ENCODE data around the gene PRR32. TPM values are rescaled to one million over a fixed set of nuclear protein-coding genes. Genes with fewer than 3 reads are reported as not detected.

The PRR32 gene
- polyA plus RNA-seq, 1 donor from 2014 or later: not detected

DNA sequence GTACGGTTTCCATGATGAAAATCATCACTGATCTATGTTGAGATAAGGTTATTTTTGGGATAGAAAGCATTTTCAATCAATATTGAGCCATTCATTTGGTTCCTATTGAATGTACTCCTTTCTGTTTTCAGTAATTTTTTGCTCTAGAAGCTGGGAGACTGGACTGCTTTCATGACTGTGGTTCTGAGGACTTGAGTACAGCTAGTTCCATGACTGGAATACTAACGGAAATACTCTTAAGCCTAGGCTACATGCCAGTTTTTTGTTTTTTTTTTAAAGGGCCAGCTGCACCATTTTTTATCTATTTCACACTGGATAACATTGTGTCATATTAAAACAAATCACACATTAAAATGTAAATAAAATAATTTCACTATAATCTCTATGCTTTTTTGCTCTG lies 16.7 kb downstream of the PRR32 start:
- Histone ChIP-seq H2AFZ (ENCODE audit: low read depth, low read length) (no peak overlapping the region), H3K79me2 (replicated peaks; ENCODE audit: insufficient read depth, low read length) (no peaks in the 10 kb centered on the region), H4K20me1 (ENCODE audit: insufficient read depth) (no peaks in the 10 kb centered on the region), H3K27me3 (ENCODE audit: insufficient read depth, low read depth, low read length) (no peaks in the 10 kb centered on the region), H3F3A (ENCODE audit: insufficient read depth, low read length, poor library complexity, severe bottlenecking) (no peaks in the 10 kb centered on the region), H3K27ac (ENCODE audit: low read length) (no peak overlapping the region), H3K4me2 (ENCODE audit: low read length) (no peak overlapping the region), H3K9me2 (ENCODE audit: insufficient read depth, low read length) (no peaks in the 10 kb centered on the region), H3K36me3 (ENCODE audit: insufficient read depth, low read length) (no peaks in the 10 kb centered on the region), H3K4me3 (ENCODE audit: low read length) (no peak overlapping the region), H3K9ac (ENCODE audit: low read length) (no peak overlapping the region), H3K9me3 (ENCODE audit: low read length) (no peaks in the 10 kb centered on the region)
- TF ChIP-seq RAD21 (conservative IDR thresholded peaks at IDR 0.05) (no peak), MXI1 (conservative IDR thresholded peaks at IDR 0.05; ENCODE audit: poor library complexity, severe bottlenecking) (no peak), POLR2AphosphoS5 (IDR thresholded peaks at IDR 0.05) (no peak), EP300 (conservative IDR thresholded peaks at IDR 0.05; ENCODE audit: poor library complexity, severe bottlenecking) (no peak), TAF1 (IDR thresholded peaks at IDR 0.05; ENCODE audit: low read depth) (no peak), SMC3 (conservative IDR thresholded peaks at IDR 0.05; ENCODE audit: poor library complexity) (no peak), EZH2 (IDR thresholded peaks at IDR 0.05; ENCODE audit: borderline replicate concordance, insufficient read depth, low read length, poor library complexity, severe bottlenecking) (no peak)
- TF ChIP-seq, protein P1, sequence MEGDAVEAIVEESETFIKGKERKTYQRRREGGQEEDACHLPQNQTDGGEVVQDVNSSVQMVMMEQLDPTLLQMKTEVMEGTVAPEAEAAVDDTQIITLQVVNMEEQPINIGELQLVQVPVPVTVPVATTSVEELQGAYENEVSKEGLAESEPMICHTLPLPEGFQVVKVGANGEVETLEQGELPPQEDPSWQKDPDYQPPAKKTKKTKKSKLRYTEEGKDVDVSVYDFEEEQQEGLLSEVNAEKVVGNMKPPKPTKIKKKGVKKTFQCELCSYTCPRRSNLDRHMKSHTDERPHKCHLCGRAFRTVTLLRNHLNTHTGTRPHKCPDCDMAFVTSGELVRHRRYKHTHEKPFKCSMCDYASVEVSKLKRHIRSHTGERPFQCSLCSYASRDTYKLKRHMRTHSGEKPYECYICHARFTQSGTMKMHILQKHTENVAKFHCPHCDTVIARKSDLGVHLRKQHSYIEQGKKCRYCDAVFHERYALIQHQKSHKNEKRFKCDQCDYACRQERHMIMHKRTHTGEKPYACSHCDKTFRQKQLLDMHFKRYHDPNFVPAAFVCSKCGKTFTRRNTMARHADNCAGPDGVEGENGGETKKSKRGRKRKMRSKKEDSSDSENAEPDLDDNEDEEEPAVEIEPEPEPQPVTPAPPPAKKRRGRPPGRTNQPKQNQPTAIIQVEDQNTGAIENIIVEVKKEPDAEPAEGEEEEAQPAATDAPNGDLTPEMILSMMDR (IDR thresholded peaks at IDR 0.05; ENCODE audit: poor library complexity, severe bottlenecking): no peak
- TF ChIP-seq, protein P2, sequence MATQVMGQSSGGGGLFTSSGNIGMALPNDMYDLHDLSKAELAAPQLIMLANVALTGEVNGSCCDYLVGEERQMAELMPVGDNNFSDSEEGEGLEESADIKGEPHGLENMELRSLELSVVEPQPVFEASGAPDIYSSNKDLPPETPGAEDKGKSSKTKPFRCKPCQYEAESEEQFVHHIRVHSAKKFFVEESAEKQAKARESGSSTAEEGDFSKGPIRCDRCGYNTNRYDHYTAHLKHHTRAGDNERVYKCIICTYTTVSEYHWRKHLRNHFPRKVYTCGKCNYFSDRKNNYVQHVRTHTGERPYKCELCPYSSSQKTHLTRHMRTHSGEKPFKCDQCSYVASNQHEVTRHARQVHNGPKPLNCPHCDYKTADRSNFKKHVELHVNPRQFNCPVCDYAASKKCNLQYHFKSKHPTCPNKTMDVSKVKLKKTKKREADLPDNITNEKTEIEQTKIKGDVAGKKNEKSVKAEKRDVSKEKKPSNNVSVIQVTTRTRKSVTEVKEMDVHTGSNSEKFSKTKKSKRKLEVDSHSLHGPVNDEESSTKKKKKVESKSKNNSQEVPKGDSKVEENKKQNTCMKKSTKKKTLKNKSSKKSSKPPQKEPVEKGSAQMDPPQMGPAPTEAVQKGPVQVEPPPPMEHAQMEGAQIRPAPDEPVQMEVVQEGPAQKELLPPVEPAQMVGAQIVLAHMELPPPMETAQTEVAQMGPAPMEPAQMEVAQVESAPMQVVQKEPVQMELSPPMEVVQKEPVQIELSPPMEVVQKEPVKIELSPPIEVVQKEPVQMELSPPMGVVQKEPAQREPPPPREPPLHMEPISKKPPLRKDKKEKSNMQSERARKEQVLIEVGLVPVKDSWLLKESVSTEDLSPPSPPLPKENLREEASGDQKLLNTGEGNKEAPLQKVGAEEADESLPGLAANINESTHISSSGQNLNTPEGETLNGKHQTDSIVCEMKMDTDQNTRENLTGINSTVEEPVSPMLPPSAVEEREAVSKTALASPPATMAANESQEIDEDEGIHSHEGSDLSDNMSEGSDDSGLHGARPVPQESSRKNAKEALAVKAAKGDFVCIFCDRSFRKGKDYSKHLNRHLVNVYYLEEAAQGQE (IDR thresholded peaks at IDR 0.05; ENCODE audit: borderline replicate concordance): no peak

DNA sequence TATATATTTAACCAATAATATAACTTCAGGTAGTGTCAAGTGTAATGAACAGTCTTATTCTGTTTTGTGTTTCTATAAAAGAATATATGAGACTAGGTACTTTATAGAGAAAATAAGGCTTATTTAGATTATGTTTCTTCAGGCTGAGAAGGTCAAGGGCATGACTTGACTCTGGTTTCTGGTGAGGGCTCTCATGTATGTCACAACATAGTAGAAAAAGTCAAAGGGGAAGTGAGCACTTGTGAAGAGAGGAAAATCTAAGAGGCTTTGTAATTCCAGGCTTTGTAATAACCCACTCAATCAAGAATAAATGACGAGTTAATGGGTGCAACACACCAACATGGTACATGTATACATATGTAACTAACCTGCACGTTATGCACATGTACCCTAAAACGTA lies 27.6 kb downstream of the PRR32 start:
- Histone ChIP-seq H3K27ac (ENCODE audit: low read length) (no peak overlapping the region), H3F3A (ENCODE audit: insufficient read depth, low read length, poor library complexity, severe bottlenecking) (no peaks in the 10 kb centered on the region), H2AFZ (ENCODE audit: low read depth, low read length) (no peak overlapping the region), H3K79me2 (replicated peaks; ENCODE audit: insufficient read depth, low read length) (no peaks in the 10 kb centered on the region), H3K9me3 (ENCODE audit: low read length) (no peaks in the 10 kb centered on the region), H4K20me1 (ENCODE audit: insufficient read depth) (no peaks in the 10 kb centered on the region), H3K27me3 (ENCODE audit: insufficient read depth, low read depth, low read length) (no peaks in the 10 kb centered on the region), H3K9ac (ENCODE audit: low read length) (no peak overlapping the region), H3K4me3 (ENCODE audit: low read length) (no peak overlapping the region), H3K4me2 (ENCODE audit: low read length) (no peak overlapping the region), H3K9me2 (ENCODE audit: insufficient read depth, low read length) (no peaks in the 10 kb centered on the region), H3K36me3 (ENCODE audit: insufficient read depth, low read length) (no peaks in the 10 kb centered on the region)
- TF ChIP-seq RAD21 (conservative IDR thresholded peaks at IDR 0.05) (no peak), MXI1 (conservative IDR thresholded peaks at IDR 0.05; ENCODE audit: poor library complexity, severe bottlenecking) (no peak), TAF1 (IDR thresholded peaks at IDR 0.05; ENCODE audit: low read depth) (no peak), EP300 (conservative IDR thresholded peaks at IDR 0.05; ENCODE audit: poor library complexity, severe bottlenecking) (no peak), EZH2 (IDR thresholded peaks at IDR 0.05; ENCODE audit: borderline replicate concordance, insufficient read depth, low read length, poor library complexity, severe bottlenecking) (no peak), POLR2AphosphoS5 (IDR thresholded peaks at IDR 0.05) (no peak), SMC3 (conservative IDR thresholded peaks at IDR 0.05; ENCODE audit: poor library complexity) (no peak)
- TF ChIP-seq, protein P1 (IDR thresholded peaks at IDR 0.05; ENCODE audit: poor library complexity, severe bottlenecking): no peak
- TF ChIP-seq, protein P2 (IDR thresholded peaks at IDR 0.05; ENCODE audit: borderline replicate concordance): no peak

Data from neural cell (in vitro differentiated cells).